Small intestine (tissue), 7 donors: Measurements from ENCODE around the gene BID. TPM values are rescaled to one million over a fixed set of nuclear protein-coding genes. Genes with fewer than 3 reads are reported as not detected.

Source experiments
- DNase-seq, 2 donors: peaks; one replicate each; pipeline versions ENCODE4 v3.0.0 to v3.0.0-alpha.2; 2013
- FAIRE-seq: peaks from 2 replicates; lab custom pipeline; 2012; peaks lifted over from hg19 to GRCh38; lab: Jason Lieb, UNC
- H3K27ac ChIP-seq, 3 donors: one replicate each; pipeline ENCODE4 v1.5.1; 2013; ENCODE audit warnings: low read length in 2 of 3, mild to moderate bottlenecking in 2 of 3, control low read depth in 1 of 3, inconsistent platforms in 1 of 3, low read depth in 1 of 3, moderate library complexity in 1 of 3
- H3K27me3 ChIP-seq, 3 donors: one replicate each; pipeline ENCODE4 v1.6.1; 2013; ENCODE audit warnings: low read length in 3 of 3, inconsistent platforms in 1 of 3; ENCODE audit not compliant: control insufficient read depth in 3 of 3, insufficient read depth in 3 of 3
- H3K36me3 ChIP-seq, 3 donors: one replicate each; pipeline ENCODE4 v1.6.1; 2013; ENCODE audit warnings: low read length in 3 of 3, inconsistent platforms in 1 of 3, low read depth in 1 of 3, mild to moderate bottlenecking in 1 of 3, moderate library complexity in 1 of 3; ENCODE audit not compliant: control insufficient read depth in 3 of 3, insufficient read depth in 2 of 3
- H3K4me1 ChIP-seq, 3 donors: one replicate each; pipeline ENCODE4 v1.6.1; 2013; ENCODE audit warnings: low read length in 2 of 3, inconsistent platforms in 1 of 3, low read depth in 1 of 3, mild to moderate bottlenecking in 1 of 3, moderate library complexity in 1 of 3; ENCODE audit not compliant: control insufficient read depth in 3 of 3, insufficient read depth in 2 of 3
- H3K4me3 ChIP-seq, 3 donors: one replicate each; pipeline ENCODE4 v1.5.1; 2013; ENCODE audit warnings: low read length in 3 of 3, control low read depth in 1 of 3, inconsistent platforms in 1 of 3, low read depth in 1 of 3, mild to moderate bottlenecking in 1 of 3, moderate library complexity in 1 of 3
- H3K9me3 ChIP-seq, 2 donors: one replicate each; pipeline ENCODE4 v1.6.1; 2013; ENCODE audit warnings: low read depth in 1 of 2, low read length in 1 of 2; ENCODE audit not compliant: control insufficient read depth in 2 of 2, insufficient read depth in 1 of 2
- WGBS, 3 donors: extraction: QIAGEN DNeasy Blood & Tissue Kit; methylation state at CpG; one replicate each; pipeline ENCODE4 v1.1.7; 2013; 5-methylcytosine and 5-hydroxymethylcytosine counted together
- polyA plus RNA-seq, 4 donors: library from polyadenylated mRNA; stranded (reverse) in 3 of 4; unstranded in 1 of 4; fragments of 200-250 nt in 3 of 4; fragments of 120-200 nt in 1 of 4; gene quantifications; one replicate each; pipeline versions ENCODE4 v1.2.1 to v1.2.3, GENCODE V29; 2013
- donor health status: healthy with polysubstance abuse.
- donor health status: control.
- donor health status: control.
- donor health status: Bipolar disorder and iron deficiency.
- donor health status: healthy.

BID gene
- polyA plus RNA-seq, 4 donors, result 12.7 to 59.4 (median 19.6) TPM

DNA sequence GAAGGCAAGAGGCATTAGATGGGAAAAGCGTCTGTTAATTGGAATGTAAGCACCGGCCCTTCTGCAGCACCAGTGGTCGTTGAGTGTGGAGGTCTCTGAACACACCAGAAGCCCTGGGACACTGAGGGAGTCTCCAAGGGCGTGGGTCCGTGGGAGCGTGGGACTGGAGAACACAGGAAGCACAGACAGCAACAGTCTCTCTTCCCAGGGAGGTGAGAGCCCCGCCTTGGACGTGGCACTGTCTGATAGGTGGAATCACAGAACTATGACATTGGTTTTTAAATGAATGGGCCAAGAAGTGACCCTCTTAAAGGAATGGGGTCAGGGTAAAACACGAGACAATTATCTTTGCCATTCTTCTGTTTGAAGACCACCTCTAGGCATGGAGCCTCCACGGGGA lies 28.1 kb upstream of the BID start:
- H3K36me3 ChIP-seq, result peaks cover 0 to 43% (median 6%) of the 10 kb centered on the region in 3 donors
- H3K27ac ChIP-seq, result no peak overlapping the region
- FAIRE-seq (no peak), DNase-seq (no peak)
- no peaks in the 10 kb centered on the region for H3K27me3 ChIP-seq
- no peak overlapping the region for H3K4me3 ChIP-seq
- peaks cover 0 to 13% (median 0%) of the 10 kb centered on the region in 3 donors for H3K4me1 ChIP-seq
- 88 to 92% (median 89%) methylated on average over 10 of the region's 10 CpGs for WGBS, 3 donors
- no peaks in the 10 kb centered on the region for H3K9me3 ChIP-seq

DNA sequence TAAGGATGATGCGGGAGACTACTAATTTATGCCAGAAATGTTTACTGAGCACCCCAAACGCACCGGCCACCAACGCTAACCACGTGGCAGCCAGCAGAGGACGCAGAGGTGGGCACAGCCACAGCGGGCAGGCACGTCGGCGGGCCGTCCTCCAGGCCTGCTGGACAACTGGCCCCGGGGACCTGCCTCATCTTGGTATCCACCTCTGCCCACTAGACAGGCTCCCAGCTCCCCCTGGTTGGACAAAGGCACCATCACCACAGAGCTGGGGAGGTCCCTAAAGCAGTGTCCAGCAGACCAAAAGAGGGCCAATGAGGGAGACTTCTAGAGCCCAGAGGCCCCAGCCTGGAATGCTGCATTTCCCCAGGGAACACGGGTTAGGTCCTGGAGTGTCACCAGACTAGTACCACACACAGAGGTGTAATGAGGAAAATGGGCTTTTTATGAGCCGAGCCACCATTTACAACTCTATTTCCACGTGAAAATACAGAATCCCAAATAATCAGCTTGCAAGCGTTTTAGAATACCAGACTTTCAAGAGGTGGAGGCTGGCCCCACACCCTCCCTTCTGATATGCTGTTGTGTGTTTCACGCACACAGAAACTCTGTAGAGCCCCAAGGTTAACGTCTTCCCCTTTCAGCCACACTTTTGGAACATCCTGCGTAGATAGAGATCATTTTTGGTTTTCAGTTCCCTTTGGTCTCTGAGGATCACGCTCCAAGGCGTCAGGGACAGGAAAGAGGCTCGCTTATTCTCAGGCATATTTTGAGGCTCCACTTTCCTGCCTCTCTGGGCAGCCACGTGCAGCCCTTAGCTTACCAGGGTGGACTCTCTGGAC lies 23.7 kb upstream of the BID start:
- Histone ChIP-seq H3K4me3 (no peak overlapping the region), H3K4me1 (peaks cover 0 to 18% (median 0%) of the 10 kb centered on the region in 3 donors), H3K27ac (no peak overlapping the region), H3K36me3 (peaks cover 0 to 44% (median 2%) of the 10 kb centered on the region in 3 donors), H3K27me3 (no peaks in the 10 kb centered on the region), H3K9me3 (no peaks in the 10 kb centered on the region)
- 81 to 92% (median 82%) methylated on average over 23 of the region's 23 CpGs for WGBS, 3 donors
- FAIRE-seq, result no peak
- no peak for DNase-seq

DNA sequence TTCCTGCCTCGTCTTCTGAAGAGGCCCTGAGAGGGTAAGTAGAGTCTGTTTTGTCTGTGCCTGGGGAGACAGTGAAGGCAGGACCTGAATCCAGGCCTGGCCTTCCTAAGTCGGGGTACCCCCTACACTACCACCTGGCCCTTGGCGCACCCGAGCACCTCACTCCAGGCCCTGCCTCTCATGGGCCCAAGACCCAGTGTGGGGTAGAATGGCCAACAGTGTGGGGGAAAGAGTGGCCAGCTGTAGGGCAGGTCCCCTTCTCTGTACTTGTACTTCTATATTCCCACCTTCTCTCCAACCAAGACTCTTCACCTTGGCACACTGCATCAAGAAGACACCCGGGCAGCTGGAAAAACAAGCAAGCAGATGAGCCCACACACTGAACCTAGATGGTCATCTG lies 22.4 kb upstream of the BID start:
- FAIRE-seq, result no peak
- H3K27ac ChIP-seq, result no peak overlapping the region
- no peaks in the 10 kb centered on the region for H3K9me3 ChIP-seq
- WGBS, 3 donors, result 91 to 99% (median 95%) methylated on average over 5 of the region's 5 CpGs
- H3K36me3 ChIP-seq, result peaks cover 0 to 51% (median 0%) of the 10 kb centered on the region in 3 donors
- H3K4me3 ChIP-seq, result no peak overlapping the region
- H3K27me3 ChIP-seq, result no peaks in the 10 kb centered on the region
- no peak for DNase-seq
- H3K4me1 ChIP-seq, result peaks cover 0 to 20% (median 0%) of the 10 kb centered on the region in 3 donors

DNA sequence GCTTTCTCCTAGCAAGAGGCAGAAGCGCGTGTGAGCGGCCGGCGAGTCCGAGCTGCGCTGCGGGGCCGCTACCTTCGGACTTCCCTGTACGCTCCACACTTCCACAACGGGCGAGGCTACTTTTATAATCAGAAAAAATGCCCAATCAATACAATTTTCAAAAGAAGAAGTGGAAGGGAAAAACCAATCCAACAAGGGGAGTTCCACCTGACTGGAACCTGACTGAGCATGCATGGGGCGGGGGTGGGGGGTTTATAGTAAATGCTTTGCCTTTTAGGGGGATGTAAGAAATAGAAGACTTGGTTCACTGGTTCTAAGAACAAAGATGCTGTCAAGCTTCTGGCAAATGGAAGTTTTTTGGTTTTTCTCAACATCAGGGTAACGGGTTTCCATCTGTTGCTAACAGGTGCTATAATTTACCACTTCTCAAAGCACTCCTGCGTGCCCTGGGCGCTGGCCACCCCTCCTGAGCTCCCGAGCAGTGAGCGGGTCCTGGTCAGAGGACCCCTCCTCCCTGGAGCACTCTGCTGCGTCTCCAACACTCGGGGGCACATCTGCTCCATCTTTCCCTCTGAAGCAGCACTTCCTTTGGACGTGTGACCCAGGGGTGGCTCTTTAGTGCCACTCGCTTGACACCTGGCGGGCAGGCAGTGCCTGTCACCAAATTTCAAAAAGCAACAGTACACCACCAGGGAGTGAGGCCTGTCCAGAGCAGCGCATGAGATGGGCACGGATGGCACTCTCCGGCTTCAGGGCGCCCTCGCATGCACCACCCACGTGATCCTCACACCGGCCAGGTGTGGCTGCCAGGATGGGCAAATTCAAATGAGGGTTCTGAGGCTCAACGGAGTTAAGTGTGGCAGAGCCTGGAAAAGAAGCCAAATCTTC lies 21.6 kb upstream of the BID start:
- 85 to 90% (median 88%) methylated on average over 32 of the region's 32 CpGs for WGBS, 3 donors
- H3K27ac ChIP-seq, result no peak overlapping the region
- H3K4me3 ChIP-seq, result no peak overlapping the region
- H3K4me1 ChIP-seq, result peaks cover 0 to 20% (median 0%) of the 10 kb centered on the region in 3 donors
- no peaks in the 10 kb centered on the region for H3K9me3 ChIP-seq
- DNase-seq (no peak), FAIRE-seq (no peak)
- H3K36me3 ChIP-seq, result peaks cover 0 to 57% (median 0%) of the 10 kb centered on the region in 3 donors
- H3K27me3 ChIP-seq, result no peaks in the 10 kb centered on the region

DNA sequence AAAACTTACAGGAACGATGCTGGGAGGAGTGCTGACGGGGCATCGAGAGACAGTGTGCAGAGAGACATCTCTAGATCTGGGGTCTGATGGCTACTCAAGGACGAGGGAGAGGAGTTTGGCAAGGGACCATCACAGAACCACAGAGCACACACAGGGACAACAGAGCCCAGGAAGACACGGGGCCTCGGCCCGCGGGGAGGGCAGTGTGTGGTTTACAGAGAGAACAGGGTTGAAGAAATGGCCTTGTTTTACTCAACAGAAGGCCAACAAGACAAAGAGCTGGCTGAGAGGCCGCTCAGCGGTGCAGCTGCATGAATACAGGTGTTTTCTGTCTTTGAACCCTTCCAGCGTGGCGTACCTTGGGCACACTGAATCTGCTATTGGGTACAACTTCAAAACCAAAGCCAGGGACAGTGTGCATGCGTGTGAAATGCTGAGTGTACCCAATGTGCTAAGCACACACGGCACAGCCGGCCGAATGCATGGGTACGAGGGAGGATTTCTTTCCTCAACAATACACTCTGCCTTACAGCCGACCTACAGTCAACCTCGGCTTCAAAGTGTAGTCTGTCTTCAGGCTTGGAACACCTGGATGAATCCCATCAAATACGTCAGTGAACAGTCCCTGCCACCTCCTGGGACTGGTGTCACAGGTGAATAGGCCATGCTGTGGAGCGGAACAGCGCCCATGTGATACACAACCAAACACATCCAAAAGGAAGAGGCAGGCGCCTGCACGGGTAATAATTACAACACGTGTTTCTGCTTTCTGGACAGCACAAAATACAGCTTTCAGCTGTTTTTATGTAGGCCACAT lies 20.7 kb upstream of the BID start:
- Histone ChIP-seq H3K9me3 (no peaks in the 10 kb centered on the region), H3K27ac (no peak overlapping the region), H3K4me1 (peaks cover 0 to 11% (median 0%) of the 10 kb centered on the region in 3 donors), H3K4me3 (no peak overlapping the region), H3K27me3 (no peaks in the 10 kb centered on the region), H3K36me3 (peaks cover 0 to 67% (median 0%) of the 10 kb centered on the region in 3 donors)
- DNase-seq (no peak), FAIRE-seq (no peak)
- WGBS, 3 donors, result 85 to 92% (median 89%) methylated on average over 25 of the region's 25 CpGs

DNA sequence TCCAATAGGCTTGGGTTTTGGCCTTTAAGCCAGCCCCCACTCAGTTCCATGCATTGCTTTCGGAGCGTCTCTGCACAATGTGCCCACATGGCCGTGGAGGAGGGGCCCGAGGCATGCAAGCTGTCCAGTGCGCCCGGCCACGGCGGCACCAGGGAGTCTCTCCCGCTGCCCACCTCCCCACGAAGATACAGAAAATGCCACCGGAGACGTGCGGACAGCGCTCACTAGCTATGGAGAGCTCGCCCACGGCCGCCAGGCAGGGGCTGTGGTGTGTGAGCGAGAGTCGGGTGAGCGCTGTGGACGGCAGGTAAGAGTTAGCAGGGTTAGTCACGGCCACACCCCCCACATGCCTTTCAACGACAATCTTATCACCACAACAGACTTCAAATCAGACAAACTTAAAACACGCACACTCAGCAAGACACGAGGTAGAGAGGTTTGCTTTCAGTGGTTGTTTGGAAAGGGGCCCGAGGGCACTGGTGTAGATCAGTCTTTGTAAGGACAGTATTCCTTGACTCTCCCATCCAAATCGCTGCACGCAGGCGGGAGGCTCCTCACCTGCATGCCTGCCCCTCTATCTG lies 18.7 kb upstream of the BID start:
- FAIRE-seq, result no peak
- peak in 1 of 2 donors; percentile 15 for DNase-seq

DNA sequence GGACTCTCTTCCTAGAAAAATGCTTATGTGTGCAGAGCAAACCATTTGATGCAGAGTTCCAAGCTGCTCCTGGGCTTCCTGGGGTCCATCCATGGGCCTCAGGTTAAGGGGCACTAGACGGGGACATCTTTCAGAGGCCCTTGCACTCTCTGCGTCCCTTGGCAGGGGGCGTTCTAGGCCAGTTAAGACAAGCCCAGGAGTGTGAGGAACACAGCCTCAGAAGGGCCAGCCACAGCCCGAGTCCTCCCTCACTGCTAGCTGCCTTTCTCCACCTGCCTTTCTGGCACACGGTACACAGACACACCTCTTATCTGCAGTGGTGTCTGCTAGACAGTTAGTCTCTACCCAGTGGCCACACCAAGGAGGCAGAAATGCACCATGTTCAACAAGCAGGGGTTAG lies 18.0 kb upstream of the BID start:
- WGBS, 3 donors, result 48 to 70% (median 58%) methylated on average over 5 of the region's 5 CpGs
- FAIRE-seq (no peak), DNase-seq (no peak)

More for the DNA sequence above, 18.7 kb upstream of the BID start:
- peaks cover 0 to 84% (median 3%) of the 10 kb centered on the region in 3 donors for H3K36me3 ChIP-seq
- no peak overlapping the region for H3K4me3 ChIP-seq
- no peaks in the 10 kb centered on the region for H3K27me3 ChIP-seq
- no peak overlapping the region for H3K27ac ChIP-seq
- peaks cover 0 to 8% (median 0%) of the 10 kb centered on the region in 3 donors for H3K4me1 ChIP-seq
- no peaks in the 10 kb centered on the region for H3K9me3 ChIP-seq
- WGBS, 3 donors, result 85 to 90% (median 88%) methylated on average over 29 of the region's 29 CpGs

More for the DNA sequence above, 18.0 kb upstream of the BID start:
- Histone ChIP-seq H3K36me3 (peaks cover 0 to 82% (median 3%) of the 10 kb centered on the region in 3 donors), H3K9me3 (no peaks in the 10 kb centered on the region), H3K4me3 (no peak overlapping the region), H3K27ac (no peak overlapping the region), H3K27me3 (no peaks in the 10 kb centered on the region), H3K4me1 (peaks cover 0 to 8% (median 0%) of the 10 kb centered on the region in 3 donors)
